AG04449 (cell line): ENCODE data around the gene QTRT2.

Experiments used
- CTCF ChIA-PET: fragments of 350-600 bp; formaldehyde crosslinking; extraction: SDS; loops from one replicate; lab custom pipeline; 2021; ENCODE audit warnings: antibody characterized with exemption; lab: Yijun Ruan, JAX
- POLR2A ChIA-PET: fragments of 400-600, 350-600 bp; formaldehyde crosslinking; extraction: SDS; loops from one replicate; lab custom pipeline; 2020; ENCODE audit warnings: antibody characterized with exemption, inconsistent platforms; lab: Yijun Ruan, JAX
- DNase-seq: peaks from one replicate; pipeline ENCODE4 v3.0.0-alpha.2; 2010; ENCODE audit warnings: low read depth, low spot score
- H3K4me3 ChIP-seq: 2 replicates; pipeline ENCODE4 v1.5.1; 2011; ENCODE audit warnings: low read depth, mild to moderate bottlenecking, control low read depth, low read length
- CTCF ChIP-seq: IDR thresholded peaks from one replicate; pipeline ENCODE4 v1.5.1; 2011; ENCODE audit warnings: mild to moderate bottlenecking, moderate library complexity, low read length, control low read depth, inconsistent platforms; ENCODE audit not compliant: insufficient read depth; ENCODE audit errors: missing control alignments

Gene QTRT2

GRCh38 chr3:114022145-114022802 lies 34.3 kb upstream of the QTRT2 start:
- no peak overlapping the region for H3K4me3 ChIP-seq
- ChIA-PET POLR2A (no interaction called here), CTCF (no interaction called here)
- TF ChIP-seq CTCF: no peak
- DNase-seq: no peak

GRCh38 chr3:114025451-114025850 lies 31.1 kb upstream of the QTRT2 start:
- H3K4me3 ChIP-seq: no peak overlapping the region
- POLR2A ChIA-PET: no interaction called here
- CTCF ChIA-PET: no interaction called here
- no peak for DNase-seq
- no peak for TF ChIP-seq CTCF

- no peak for TF ChIP-seq CTCF
- ChIA-PET CTCF (no interaction called here), POLR2A (no interaction called here)
- no peak for DNase-seq
- H3K4me3 ChIP-seq: no peak overlapping the region
Measured at GRCh38 chr3:114026331-114026730, 30.2 kb upstream of the QTRT2 start.

GRCh38 chr3:114033721-114034120 lies 22.8 kb upstream of the QTRT2 start:
- POLR2A ChIA-PET: no interaction called here
- H3K4me3 ChIP-seq: no peak overlapping the region
- no peak for DNase-seq
- CTCF ChIA-PET: no interaction called here
- TF ChIP-seq CTCF: no peak

GRCh38 chr3:114034211-114034610 lies 22.3 kb upstream of the QTRT2 start:
- ChIA-PET POLR2A (no interaction called here), CTCF (no interaction called here)
- no peak for DNase-seq
- no peak overlapping the region for H3K4me3 ChIP-seq
- TF ChIP-seq CTCF: no peak

- ChIA-PET POLR2A (no interaction called here), CTCF (interaction anchor here (1.4 kb wide), 1 partner anchor 299 kb away, joined by 3 read pairs; no protein-coding TSS in a partner anchor)
- TF ChIP-seq CTCF: no peak
- no peak overlapping the region for H3K4me3 ChIP-seq
- no peak for DNase-seq
Measured at GRCh38 chr3:114034787-114035545, 21.6 kb upstream of the QTRT2 start.
